Uterus (tissue), 2 donors: ENCODE measurements around the gene LTBP1.

Source experiments
- POLR2A ChIP-seq, 2 donors: fragments of 450-650 bp; IDR thresholded peaks; one replicate each; pipeline ENCODE4 v1.6.1; 2016; ENCODE audit warnings: antibody characterized with exemption in 2 of 2, mild to moderate bottlenecking in 1 of 2, moderate library complexity in 1 of 2
- TF ChIP-seq, protein P1 (sequence below), 4 experiments: fragments of 200-600 bp in 2 of 4; fragments of 450-650 bp in 2 of 4; sonication (generic) in 2 of 4; IDR thresholded peaks; one replicate each; pipeline ENCODE4 v1.5.1; 2016 to 2019; ENCODE audit warnings: antibody characterized with exemption in 4 of 4, mild to moderate bottlenecking in 2 of 4, moderate library complexity in 1 of 4

DNA sequence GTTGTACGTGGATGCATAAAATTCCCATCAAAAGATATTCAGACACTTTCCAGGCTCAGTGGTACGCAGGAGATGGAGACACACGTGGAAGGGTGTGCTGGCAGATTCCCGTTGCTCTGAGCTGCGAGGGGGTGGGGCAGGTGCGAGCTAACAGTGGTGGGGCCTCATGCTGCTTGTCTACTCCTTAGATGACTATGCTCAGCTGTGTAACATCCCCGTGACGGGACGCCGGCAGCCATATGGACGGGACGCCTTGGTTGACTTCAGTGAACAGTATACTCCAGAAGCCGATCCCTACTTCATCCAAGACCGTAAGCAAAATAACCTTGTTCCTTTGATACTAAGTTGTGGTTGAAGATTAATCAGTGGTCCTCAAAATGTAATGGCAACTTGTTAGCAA, 442.2 kb downstream of the LTBP1 start:
- TF ChIP-seq, protein P1, sequence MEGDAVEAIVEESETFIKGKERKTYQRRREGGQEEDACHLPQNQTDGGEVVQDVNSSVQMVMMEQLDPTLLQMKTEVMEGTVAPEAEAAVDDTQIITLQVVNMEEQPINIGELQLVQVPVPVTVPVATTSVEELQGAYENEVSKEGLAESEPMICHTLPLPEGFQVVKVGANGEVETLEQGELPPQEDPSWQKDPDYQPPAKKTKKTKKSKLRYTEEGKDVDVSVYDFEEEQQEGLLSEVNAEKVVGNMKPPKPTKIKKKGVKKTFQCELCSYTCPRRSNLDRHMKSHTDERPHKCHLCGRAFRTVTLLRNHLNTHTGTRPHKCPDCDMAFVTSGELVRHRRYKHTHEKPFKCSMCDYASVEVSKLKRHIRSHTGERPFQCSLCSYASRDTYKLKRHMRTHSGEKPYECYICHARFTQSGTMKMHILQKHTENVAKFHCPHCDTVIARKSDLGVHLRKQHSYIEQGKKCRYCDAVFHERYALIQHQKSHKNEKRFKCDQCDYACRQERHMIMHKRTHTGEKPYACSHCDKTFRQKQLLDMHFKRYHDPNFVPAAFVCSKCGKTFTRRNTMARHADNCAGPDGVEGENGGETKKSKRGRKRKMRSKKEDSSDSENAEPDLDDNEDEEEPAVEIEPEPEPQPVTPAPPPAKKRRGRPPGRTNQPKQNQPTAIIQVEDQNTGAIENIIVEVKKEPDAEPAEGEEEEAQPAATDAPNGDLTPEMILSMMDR (IDR thresholded peaks at IDR 0.05), result no peak
- TF ChIP-seq POLR2A (IDR thresholded peaks at IDR 0.05), result no peak
